HG03565 (cell line): ENCODE results near the gene MGP.

Experiments
- ATAC-seq: cut with Tn5 transposase; IDR thresholded peaks from one replicate; pipeline ENCODE4 v1.9.1; 2021; ENCODE audit warnings: mild to moderate bottlenecking, moderate library complexity; ENCODE audit not compliant: unreplicated experiment

The MGP gene

GRCh38 chr12:14885718-14886221 lies at the start of gene MGP:
MGP (minus strand) TSS chr12:14885854; CDS start chr12:14885791, 63 bp downstream.
- ATAC-seq, result no peak

- no peak for ATAC-seq
Observed at GRCh38 chr12:14935031-14935430, 49.4 kb upstream of the MGP start.

DNA sequence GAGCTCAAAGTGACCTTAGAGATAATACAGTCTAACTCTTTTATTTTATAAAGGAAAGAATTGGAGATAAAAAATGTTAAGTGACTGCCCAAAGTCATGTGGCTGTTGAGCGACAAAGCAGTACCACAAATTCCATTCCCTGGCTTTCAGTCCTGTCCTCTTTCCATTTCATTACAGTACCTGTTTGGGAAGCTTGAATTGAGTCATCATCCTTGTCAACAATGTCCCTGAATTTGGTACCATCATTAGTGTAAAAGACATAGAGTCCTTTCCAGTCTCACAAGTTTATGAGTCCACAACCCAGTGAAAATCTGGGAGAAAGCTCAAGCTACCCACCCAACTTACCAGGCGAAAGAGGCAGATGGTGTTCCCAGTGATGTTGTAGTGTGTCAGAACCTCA lies 48.9 kb upstream of the MGP start:
- no peak for ATAC-seq

GRCh38 chr12:14931791-14932560 lies 46.3 kb upstream of the MGP start:
- no peak for ATAC-seq

DNA sequence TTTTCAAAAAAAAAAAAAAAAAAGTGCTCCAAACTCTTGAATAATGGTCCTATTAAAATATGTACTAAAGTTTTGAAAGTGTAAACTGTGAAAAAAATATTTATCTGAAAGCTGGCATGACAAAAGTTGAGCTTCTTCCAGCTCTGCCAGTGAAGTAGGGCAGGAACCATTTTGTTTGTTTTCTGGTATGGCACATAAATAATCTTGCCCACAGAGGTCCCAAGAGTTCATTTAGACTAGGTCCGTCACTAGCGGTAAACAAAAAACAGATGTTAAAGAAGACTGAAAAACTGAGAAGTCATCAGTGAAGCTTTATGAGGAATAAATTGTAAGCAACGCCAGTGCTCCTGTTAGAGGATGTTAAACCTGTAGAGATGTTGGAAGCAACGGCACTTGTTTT lies 45.7 kb upstream of the MGP start:
- ATAC-seq, result no peak

DNA sequence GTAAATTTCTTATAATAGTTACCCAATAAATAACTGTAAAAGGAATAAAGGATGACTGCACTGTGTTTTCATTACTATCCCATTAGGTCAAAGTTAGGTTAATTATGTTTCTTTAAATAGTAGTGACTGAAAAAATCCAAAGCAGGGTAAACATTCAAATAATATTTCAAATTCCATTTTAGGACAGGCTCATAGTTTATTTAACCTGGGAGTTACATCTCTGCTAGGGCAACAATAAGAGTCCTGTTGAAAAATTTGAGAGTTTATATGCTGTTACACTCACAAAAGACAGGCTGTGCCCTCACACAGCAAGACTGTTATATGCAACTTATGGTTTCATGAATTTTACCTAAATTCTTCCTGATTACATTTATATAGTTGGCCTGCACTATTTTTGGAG lies 44.6 kb upstream of the MGP start:
- no peak for ATAC-seq

- ATAC-seq, result no peak
Observed at GRCh38 chr12:14928931-14929330, 43.3 kb upstream of the MGP start.

- ATAC-seq, result no peak
Observed at GRCh38 chr12:14927267-14927666, 41.6 kb upstream of the MGP start.

GRCh38 chr12:14924541-14924940 lies 38.9 kb upstream of the MGP start:
- no peak for ATAC-seq

DNA sequence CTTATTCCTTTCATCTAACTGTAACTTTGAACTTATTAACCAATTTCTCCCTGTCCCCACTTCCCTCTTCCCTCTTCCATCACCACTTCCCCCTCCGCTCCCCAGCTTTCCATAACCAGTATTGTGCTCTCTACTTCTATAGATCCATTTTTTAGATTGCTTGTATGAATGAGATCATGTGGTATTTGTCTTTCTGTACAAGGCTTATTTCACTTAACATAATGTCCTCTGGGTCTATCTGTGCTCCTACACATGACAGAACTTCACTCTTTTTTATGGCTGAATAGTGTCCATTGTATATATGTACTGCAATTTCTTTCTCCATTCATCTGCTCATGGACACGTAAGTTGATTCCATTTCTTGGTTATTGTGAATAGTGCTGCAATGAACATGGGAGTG lies 38.3 kb upstream of the MGP start:
- no peak for ATAC-seq

DNA sequence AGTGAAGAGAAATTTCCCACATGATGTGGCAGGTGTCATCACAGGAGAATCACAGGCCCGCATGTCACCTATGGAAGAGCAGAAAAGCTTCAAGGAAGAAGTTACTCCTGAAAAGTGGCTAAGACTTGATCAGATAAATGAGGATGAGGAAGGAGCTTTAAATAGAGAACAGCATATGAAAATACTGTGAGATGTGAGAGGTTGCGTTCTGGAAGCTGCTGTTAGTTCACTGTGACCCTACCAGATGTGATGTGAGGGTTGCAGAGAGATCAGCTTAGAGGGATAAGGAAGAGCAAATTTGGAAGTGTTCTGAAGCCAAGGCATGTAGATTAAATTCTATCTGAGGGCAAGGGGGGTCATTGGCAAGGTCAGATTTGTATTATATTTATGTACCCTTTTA lies 35.6 kb upstream of the MGP start:
- ATAC-seq, result peak; percentile 43

DNA sequence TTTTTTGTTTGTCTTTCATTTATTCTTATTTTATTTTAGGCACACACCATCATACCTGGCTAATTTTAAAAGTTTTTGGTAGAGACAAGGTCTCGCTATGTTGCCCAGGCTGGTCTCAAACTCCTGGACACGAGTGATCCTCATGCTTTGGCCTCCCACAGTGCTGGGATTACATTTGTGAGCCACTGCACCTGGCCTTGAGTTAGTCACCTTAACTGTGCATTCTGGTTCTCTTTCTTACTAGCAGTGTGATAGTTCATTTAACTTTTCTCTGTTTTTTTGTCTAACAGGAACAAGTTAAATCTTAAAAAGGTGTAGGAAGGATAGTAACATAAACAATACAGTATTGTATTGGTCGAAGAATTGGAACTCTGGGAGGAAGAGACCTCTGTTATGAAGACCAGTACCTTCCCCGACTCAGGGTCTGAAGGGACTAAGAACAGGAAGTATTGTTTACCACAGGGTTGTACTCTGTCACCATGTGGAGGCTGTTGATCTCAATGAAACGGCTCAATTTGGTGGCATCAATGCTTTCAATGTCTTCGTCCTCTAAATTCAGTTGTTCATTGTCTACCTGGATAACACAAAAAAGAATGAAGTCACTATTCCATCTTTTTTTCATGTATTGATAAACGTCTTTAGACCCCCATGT lies 34.9 kb upstream of the MGP start:
- ATAC-seq, result peak; percentile 72

DNA sequence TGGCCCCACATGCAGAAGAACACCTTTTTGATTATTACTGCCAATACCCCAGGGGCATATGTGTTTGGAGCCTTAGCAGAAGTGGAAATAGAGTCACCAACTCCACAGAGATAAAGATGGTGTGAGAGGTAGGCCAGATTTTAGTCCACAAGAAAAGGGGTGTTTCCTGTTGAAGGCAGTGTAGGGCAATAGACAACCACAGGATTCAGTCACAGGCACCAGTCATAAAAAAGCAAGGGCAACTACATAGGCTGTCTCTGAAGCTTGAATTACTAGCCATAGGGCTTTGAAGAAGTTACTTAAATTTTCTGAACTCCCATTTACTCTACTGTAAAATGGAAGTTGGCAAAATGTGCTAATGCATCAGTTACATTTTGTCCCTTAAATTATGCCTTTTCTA lies 33.8 kb upstream of the MGP start:
- no peak for ATAC-seq

DNA sequence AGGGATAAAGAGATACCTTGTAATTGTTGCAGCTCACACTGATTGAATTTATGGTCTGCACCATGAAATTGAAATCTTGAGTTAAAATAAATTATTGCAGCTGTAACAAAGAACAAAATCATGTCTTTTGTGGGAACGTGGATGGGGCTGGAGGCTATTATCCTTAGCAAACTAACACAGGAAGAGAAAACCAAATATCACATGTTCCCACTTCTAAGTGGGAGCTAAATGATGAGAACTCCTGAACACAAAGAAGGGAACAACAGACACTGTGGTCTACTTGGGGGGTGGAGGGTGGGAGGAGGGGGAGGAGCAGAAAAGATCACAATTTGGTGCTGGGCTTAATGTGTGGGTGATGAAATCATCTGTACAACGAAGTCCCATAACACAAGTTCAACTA lies 30.1 kb upstream of the MGP start:
- no peak for ATAC-seq

DNA sequence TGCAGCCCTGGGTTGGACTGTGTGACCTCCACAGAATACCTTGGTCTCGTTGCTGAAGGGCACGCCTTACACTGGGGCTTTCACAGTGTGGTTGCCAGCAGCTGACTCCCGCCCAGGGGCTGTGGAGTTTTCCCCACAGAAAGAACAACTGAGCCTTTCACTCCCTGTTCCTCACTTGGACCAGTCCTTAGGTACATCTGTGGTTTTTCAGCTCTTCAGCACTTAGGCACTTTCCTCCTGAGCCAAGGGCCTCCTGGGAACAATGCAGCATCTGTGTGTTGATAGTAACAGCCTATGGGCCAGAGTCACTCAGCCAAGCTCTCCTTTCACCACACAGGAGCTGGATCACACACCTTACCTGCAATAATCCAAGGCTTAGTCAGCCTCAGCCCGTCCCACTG lies 27.7 kb upstream of the MGP start:
- no peak for ATAC-seq

DNA sequence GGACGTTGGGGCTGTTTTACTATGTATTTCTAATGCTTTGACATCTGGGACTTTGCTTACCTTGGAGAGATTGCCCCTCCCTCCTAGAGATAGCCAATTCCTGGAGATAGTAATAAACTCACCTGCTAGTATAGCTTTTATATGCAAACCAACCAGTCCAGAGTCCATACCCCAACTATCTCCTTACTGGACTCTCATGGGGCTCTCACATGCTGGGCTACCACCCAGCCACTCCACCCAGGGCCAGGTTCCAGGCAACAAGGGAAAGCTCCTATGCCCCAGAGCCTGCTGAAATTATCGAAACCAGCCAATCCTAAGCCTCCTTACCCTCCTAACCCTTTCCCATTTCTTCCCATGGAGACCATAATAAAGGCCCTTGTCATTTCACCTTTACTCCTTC lies 25.5 kb upstream of the MGP start:
- no peak for ATAC-seq

DNA sequence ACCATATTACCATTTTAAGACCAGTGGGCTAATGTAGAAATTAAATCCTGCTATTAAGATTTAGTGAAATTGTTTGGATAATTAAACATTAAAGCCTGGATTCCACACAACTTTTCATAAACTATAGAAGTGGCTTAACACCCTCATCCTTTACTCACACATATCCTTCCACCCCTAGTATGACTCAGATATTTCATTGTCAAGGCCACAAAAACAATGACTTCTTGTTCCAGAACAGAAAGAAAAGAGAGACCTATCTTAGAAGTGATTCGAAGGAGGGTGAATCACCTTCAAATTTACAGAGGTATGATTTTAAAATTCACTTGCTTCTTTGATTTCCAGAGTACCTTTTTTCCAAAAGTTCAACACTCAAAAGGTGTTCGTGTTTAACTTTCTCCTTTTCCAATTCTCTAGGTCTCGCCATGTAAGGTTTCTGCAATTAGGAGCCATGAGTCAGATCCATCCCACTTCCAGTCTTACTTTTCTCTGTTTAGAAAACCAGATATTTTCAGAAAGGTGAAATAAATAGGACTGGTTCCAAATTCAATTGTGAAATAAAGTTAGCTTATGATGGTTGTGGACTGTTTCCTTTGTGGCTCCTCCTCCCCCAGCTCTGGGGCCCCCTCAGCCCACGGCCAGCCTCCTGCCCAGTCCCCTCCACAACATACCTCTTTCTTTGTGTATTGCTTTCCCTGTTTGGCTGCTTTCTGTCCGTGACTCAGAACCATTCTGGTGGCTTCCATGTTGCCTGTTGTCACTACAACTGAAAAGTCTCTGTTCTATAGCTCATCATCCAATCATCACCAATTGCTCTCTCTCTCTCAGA lies 24.6 kb upstream of the MGP start:
- no peak for ATAC-seq

- ATAC-seq, result no peak
Observed at GRCh38 chr12:14907953-14908352, 22.3 kb upstream of the MGP start.

- ATAC-seq, result no peak
Observed at GRCh38 chr12:14906114-14906513, 20.5 kb upstream of the MGP start.

DNA sequence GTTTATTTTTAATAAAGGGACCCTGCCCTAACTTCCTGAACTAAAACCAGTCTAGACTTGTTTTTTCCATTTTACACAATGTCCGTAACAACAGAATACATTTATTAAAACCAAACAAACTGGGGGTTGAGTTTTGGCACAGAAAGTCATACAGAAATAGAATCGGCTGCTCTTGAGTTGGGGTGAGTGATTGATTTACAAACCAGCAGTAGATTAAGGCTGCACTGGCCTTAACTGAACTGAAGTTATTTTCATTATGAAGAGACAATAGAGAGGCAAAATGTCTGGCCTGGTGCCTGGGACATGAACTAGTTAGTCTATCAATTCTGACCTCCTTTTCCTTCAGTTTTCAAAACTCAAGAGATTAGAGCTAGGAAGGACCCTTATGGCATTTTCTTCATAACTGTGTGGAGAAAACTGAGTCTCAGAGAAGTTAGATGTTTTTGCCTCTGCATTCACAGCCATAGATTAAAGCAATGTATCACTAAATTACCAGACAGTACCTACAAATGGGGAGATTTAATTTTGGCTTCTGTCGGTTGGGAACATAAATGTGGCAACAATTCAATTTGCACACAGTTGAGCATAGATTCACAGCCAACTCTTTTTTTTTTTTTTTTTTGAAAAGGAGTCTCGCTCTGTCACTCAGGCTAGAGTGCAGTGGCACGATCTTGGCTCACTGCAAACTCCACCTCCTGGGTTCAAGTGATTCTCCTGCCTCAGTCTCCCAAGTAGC lies 19.8 kb upstream of the MGP start:
- ATAC-seq, result no peak

- no peak for ATAC-seq
Observed at GRCh38 chr12:14904854-14905253, 19.2 kb upstream of the MGP start.
